ENCODE measurements around the gene PLPPR3.

Gene PLPPR3

GRCh38 chr19:765179-765738, 56.5 kb downstream of the PLPPR3 start:
- ATAC-seq = no peak
- TF ChIP-seq PPARA (CRISPR knock-in tag; IDR thresholded peaks at IDR 0.05; ENCODE audit: borderline replicate concordance) (no peak), ZNF70 (CRISPR knock-in tag; IDR thresholded peaks at IDR 0.05) (no peak), CSDC2 (CRISPR knock-in tag; IDR thresholded peaks at IDR 0.05) (no peak), POU6F1 (CRISPR knock-in tag; IDR thresholded peaks at IDR 0.05; ENCODE audit: borderline replicate concordance, low read depth) (no peak), BACH2 (CRISPR knock-in tag; IDR thresholded peaks at IDR 0.05; ENCODE audit: borderline replicate concordance) (no peak), PATZ1 (CRISPR knock-in tag; IDR thresholded peaks at IDR 0.05; ENCODE audit: borderline replicate concordance) (no peak), ZNF8 (CRISPR knock-in tag; IDR thresholded peaks at IDR 0.05) (no peak), CREB5 (CRISPR knock-in tag; IDR thresholded peaks at IDR 0.05; ENCODE audit: low read depth) (no peak), ZFP30 (CRISPR knock-in tag; IDR thresholded peaks at IDR 0.05) (no peak), ESRRG (CRISPR knock-in tag; IDR thresholded peaks at IDR 0.05) (no peak), CSRNP3 (CRISPR knock-in tag; IDR thresholded peaks at IDR 0.05) (no peak), TSHZ2 (CRISPR knock-in tag; IDR thresholded peaks at IDR 0.05) (no peak), TOX (CRISPR knock-in tag; IDR thresholded peaks at IDR 0.05; ENCODE audit: borderline replicate concordance) (no peak), GLIS3 (CRISPR knock-in tag; IDR thresholded peaks at IDR 0.05) (no peak), ZNF565 (CRISPR knock-in tag; conservative IDR thresholded peaks at IDR 0.05; ENCODE audit: low read depth) (no peak), ZC3H10 (CRISPR knock-in tag; IDR thresholded peaks at IDR 0.05) (no peak)

- ATAC-seq = no peak
- TF ChIP-seq BACH2 (CRISPR knock-in tag; IDR thresholded peaks at IDR 0.05; ENCODE audit: borderline replicate concordance) (no peak), ZC3H10 (CRISPR knock-in tag; IDR thresholded peaks at IDR 0.05) (no peak), OSR1 (CRISPR knock-in tag; IDR thresholded peaks at IDR 0.05) (no peak), ZNF565 (CRISPR knock-in tag; conservative IDR thresholded peaks at IDR 0.05; ENCODE audit: low read depth) (no peak), TOX (CRISPR knock-in tag; IDR thresholded peaks at IDR 0.05; ENCODE audit: borderline replicate concordance) (no peak), RARB (CRISPR knock-in tag; IDR thresholded peaks at IDR 0.05) (no peak), PATZ1 (CRISPR knock-in tag; IDR thresholded peaks at IDR 0.05; ENCODE audit: borderline replicate concordance) (no peak), TSHZ2 (CRISPR knock-in tag; IDR thresholded peaks at IDR 0.05) (no peak), ZNF70 (CRISPR knock-in tag; IDR thresholded peaks at IDR 0.05) (no peak), ISL1 (CRISPR knock-in tag; IDR thresholded peaks at IDR 0.05) (no peak)
Observed at GRCh38 chr19:764301-764700, 57.5 kb downstream of the PLPPR3 start.

Data from SK-N-SH treated with all-trans-retinoic acid at 6 μM for 48 hours (cell line).